ENCODE measurements around the gene NKAIN4. TPM values are rescaled to one million over a fixed set of nuclear protein-coding genes. Genes with fewer than 3 reads are reported as not detected.

The NKAIN4 gene
- total RNA-seq, 2 experiments from 2014 or later: not detected

- ChIA-PET CTCF (interaction anchor here (1.9 kb wide), 1 partner anchor 31 kb away, joined by 6 read pairs; no protein-coding TSS in a partner anchor), POLR2A (interaction anchor here (0.6 to 1.0 kb wide), 2 partner anchors 20 to 109 kb away, joined by 3 to 4 read pairs; partner anchors contain the start of gene BIRC7)
- ATAC-seq (no peak), DNase-seq (no peak)
- intact Hi-C loops (cut with micrococcal nuclease): no loop called here
- TF ChIP-seq, protein P1, sequence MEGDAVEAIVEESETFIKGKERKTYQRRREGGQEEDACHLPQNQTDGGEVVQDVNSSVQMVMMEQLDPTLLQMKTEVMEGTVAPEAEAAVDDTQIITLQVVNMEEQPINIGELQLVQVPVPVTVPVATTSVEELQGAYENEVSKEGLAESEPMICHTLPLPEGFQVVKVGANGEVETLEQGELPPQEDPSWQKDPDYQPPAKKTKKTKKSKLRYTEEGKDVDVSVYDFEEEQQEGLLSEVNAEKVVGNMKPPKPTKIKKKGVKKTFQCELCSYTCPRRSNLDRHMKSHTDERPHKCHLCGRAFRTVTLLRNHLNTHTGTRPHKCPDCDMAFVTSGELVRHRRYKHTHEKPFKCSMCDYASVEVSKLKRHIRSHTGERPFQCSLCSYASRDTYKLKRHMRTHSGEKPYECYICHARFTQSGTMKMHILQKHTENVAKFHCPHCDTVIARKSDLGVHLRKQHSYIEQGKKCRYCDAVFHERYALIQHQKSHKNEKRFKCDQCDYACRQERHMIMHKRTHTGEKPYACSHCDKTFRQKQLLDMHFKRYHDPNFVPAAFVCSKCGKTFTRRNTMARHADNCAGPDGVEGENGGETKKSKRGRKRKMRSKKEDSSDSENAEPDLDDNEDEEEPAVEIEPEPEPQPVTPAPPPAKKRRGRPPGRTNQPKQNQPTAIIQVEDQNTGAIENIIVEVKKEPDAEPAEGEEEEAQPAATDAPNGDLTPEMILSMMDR (IDR thresholded peaks at IDR 0.05): no peak
- Mint-ChIP-seq H3K27me3 (peaks cover 37% of the 10 kb centered on the region), H3K4me3 (no peak overlapping the region), H3K36me3 (ENCODE audit: low read depth) (no peaks in the 10 kb centered on the region), H3K4me1 (ENCODE audit: low read depth) (peaks cover 4% of the 10 kb centered on the region), H3K27ac (no peak overlapping the region), H3K9me3 (no peaks in the 10 kb centered on the region)
These were observed 532 bp upstream of the NKAIN4 start for GRCh38 chr20:63254606-63255384.

- no peaks in the 10 kb centered on the region for H3K36me3 Mint-ChIP-seq (ENCODE audit: low read depth)
- DNase-seq: no peak
- no peaks in the 10 kb centered on the region for H3K9me3 Mint-ChIP-seq
- peaks cover 40% of the 10 kb centered on the region for H3K27me3 Mint-ChIP-seq
- TF ChIP-seq, protein P1 (IDR thresholded peaks at IDR 0.05): no peak
- CTCF ChIA-PET: interaction anchor here (1.1 to 1.4 kb wide), 2 partner anchors 19 to 31 kb away, joined by 4 to 6 read pairs; partner anchors contain the start of gene BIRC7
- POLR2A ChIA-PET: no interaction called here
- no peak overlapping the region for H3K4me3 Mint-ChIP-seq
- H3K27ac Mint-ChIP-seq: no peak overlapping the region
- peaks cover 4% of the 10 kb centered on the region for H3K4me1 Mint-ChIP-seq (ENCODE audit: low read depth)
- intact Hi-C loops (cut with micrococcal nuclease): no loop called here
- no peak for ATAC-seq
These were observed 628 bp downstream of the NKAIN4 start for GRCh38 chr20:63253438-63254231.

GRCh38 chr20:63253065-63253437 is 1.2 kb downstream of the NKAIN4 start:
- Mint-ChIP-seq H3K4me3 (no peak overlapping the region), H3K36me3 (ENCODE audit: low read depth) (no peaks in the 10 kb centered on the region), H3K4me1 (ENCODE audit: low read depth) (peaks cover 4% of the 10 kb centered on the region), H3K27ac (no peak overlapping the region), H3K27me3 (peaks cover 41% of the 10 kb centered on the region), H3K9me3 (no peaks in the 10 kb centered on the region)
- CTCF ChIA-PET: interaction anchor here (1.0 to 2.5 kb wide), 4 partner anchors 18 to 32 kb away, joined by 3 to 11 read pairs (median 5); partner anchors contain the start of gene BIRC7
- no peak for DNase-seq
- no peak for ATAC-seq
- POLR2A ChIA-PET: no interaction called here
- intact Hi-C loops (cut with micrococcal nuclease): no loop called here
- TF ChIP-seq, protein P1 (IDR thresholded peaks at IDR 0.05): no peak

GRCh38 chr20:63252284-63252711 is 2.0 kb downstream of the NKAIN4 start:
- intact Hi-C loops (cut with micrococcal nuclease): no loop called here
- DNase-seq: no peak
- H3K27ac Mint-ChIP-seq: no peak overlapping the region
- POLR2A ChIA-PET: interaction anchor here (1.0 kb wide), 1 partner anchor 16 kb away, joined by 3 read pairs; the partner anchor contains the start of gene BIRC7
- H3K4me1 Mint-ChIP-seq (ENCODE audit: low read depth): peaks cover 4% of the 10 kb centered on the region
- no peaks in the 10 kb centered on the region for H3K36me3 Mint-ChIP-seq (ENCODE audit: low read depth)
- CTCF ChIA-PET: interaction anchor here (1.0 to 2.5 kb wide), 2 partner anchors 29 to 31 kb away, joined by 3 to 11 read pairs; no protein-coding TSS in a partner anchor
- no peak overlapping the region for H3K4me3 Mint-ChIP-seq
- no peaks in the 10 kb centered on the region for H3K9me3 Mint-ChIP-seq
- TF ChIP-seq, protein P1 (IDR thresholded peaks at IDR 0.05): no peak
- H3K27me3 Mint-ChIP-seq: peaks cover 41% of the 10 kb centered on the region
- ATAC-seq: no peak
